ENCODE measurements around the gene SPTLC2.

GRCh38 chr14:77549451-77549850 lies 67.0 kb downstream of the SPTLC2 start:
- TF ChIP-seq EZH2 (IDR thresholded peaks at IDR 0.05; ENCODE audit: low read length, missing control alignments) = no peak
- TF ChIP-seq, protein P1, sequence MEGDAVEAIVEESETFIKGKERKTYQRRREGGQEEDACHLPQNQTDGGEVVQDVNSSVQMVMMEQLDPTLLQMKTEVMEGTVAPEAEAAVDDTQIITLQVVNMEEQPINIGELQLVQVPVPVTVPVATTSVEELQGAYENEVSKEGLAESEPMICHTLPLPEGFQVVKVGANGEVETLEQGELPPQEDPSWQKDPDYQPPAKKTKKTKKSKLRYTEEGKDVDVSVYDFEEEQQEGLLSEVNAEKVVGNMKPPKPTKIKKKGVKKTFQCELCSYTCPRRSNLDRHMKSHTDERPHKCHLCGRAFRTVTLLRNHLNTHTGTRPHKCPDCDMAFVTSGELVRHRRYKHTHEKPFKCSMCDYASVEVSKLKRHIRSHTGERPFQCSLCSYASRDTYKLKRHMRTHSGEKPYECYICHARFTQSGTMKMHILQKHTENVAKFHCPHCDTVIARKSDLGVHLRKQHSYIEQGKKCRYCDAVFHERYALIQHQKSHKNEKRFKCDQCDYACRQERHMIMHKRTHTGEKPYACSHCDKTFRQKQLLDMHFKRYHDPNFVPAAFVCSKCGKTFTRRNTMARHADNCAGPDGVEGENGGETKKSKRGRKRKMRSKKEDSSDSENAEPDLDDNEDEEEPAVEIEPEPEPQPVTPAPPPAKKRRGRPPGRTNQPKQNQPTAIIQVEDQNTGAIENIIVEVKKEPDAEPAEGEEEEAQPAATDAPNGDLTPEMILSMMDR (conservative IDR thresholded peaks at IDR 0.05 in 1 of 2, IDR thresholded peaks at IDR 0.05 in 1 of 2; ENCODE audit: low read depth in 1 of 2, low read length in 2 of 2) = no peak

All from fibroblast of lung (primary cell).